ENCODE measurements around the gene MARCHF11.

GRCh38 chr5:16135506-16135905 lies 44.1 kb downstream of the MARCHF11 start:
- TF ChIP-seq EZH2phosphoT487 (IDR thresholded peaks at IDR 0.05; ENCODE audit: insufficient read depth, low read depth): no peak
- TF ChIP-seq EZH2 (IDR thresholded peaks at IDR 0.05; ENCODE audit: insufficient read depth, poor library complexity, severe bottlenecking): no peak

All from GM23248 (cell line).